GM23338 (cell line): ENCODE results near the gene ATP6V1A. TPM values are rescaled to one million over a fixed set of nuclear protein-coding genes. Genes with fewer than 3 reads are reported as not detected.

Experiments used
- ATAC-seq: fragments of 200-7000 bp; cut with Tn5 transposase; 3 replicates; pipeline ENCODE4 v1.9.1; 2020
- DNase-seq: peaks from one replicate; pipeline ENCODE4 v3.0.0-alpha.2; 2015; ENCODE audit warnings: low spot score
- H2AFZ ChIP-seq: fragments of 200-600 bp; sonication (generic); 2 replicates; pipeline ENCODE4 v1.8.0; 2016; ENCODE audit warnings: antibody characterized with exemption, mild to moderate bottlenecking, moderate library complexity
- H3F3A ChIP-seq: fragments of 200-600 bp; sonication (generic); replicated peaks from 2 replicates; pipeline ENCODE4 v1.8.0; 2017; ENCODE audit warnings: antibody characterized with exemption, mixed run types, low read depth
- H3K27ac ChIP-seq: fragments of 200-600 bp; sonication (generic); 2 replicates; pipeline ENCODE4 v1.6.1; 2016; ENCODE audit warnings: low read depth
- H3K27me3 ChIP-seq: fragments of 200-600 bp; sonication (generic); 2 replicates; pipeline ENCODE4 v1.8.0; 2016; ENCODE audit warnings: mild to moderate bottlenecking, mixed run types, moderate library complexity; ENCODE audit not compliant: insufficient read depth
- H3K36me3 ChIP-seq: fragments of 200-600 bp; sonication (generic); 2 replicates; pipeline ENCODE4 v1.8.0; 2016; ENCODE audit warnings: mild to moderate bottlenecking; ENCODE audit not compliant: insufficient read depth
- H3K4me1 ChIP-seq: fragments of 200-600 bp; sonication (generic); 2 replicates; pipeline ENCODE4 v1.8.0; 2016; ENCODE audit warnings: mild to moderate bottlenecking, moderate library complexity; ENCODE audit not compliant: insufficient read depth
- H3K4me2 ChIP-seq: fragments of 200-600 bp; sonication (generic); 2 replicates; pipeline ENCODE4 v1.7.1; 2017; ENCODE audit warnings: mixed run types
- H3K4me3 ChIP-seq: fragments of 200-600 bp; sonication (generic); 2 replicates; pipeline ENCODE4 v1.6.1; 2016; ENCODE audit warnings: mixed run types
- H3K79me2 ChIP-seq: fragments of 200-600 bp; sonication (generic); replicated peaks from 2 replicates; pipeline ENCODE4 v1.8.0; 2017; ENCODE audit warnings: mild to moderate bottlenecking; ENCODE audit not compliant: insufficient read depth
- H3K9me2 ChIP-seq: fragments of 200-600 bp; sonication (generic); 2 replicates; pipeline ENCODE4 v1.8.0; 2017; ENCODE audit not compliant: insufficient read depth
- H4K20me1 ChIP-seq: fragments of 200-600 bp; sonication (generic); replicated peaks from 2 replicates; pipeline ENCODE4 v1.8.0; 2017; ENCODE audit warnings: mild to moderate bottlenecking; ENCODE audit not compliant: insufficient read depth
- H3K27ac Mint-ChIP-seq: 2 replicates; pipeline ENCODE4 v1.8.0; 2020; ENCODE audit warnings: inconsistent platforms, mild to moderate bottlenecking, moderate library complexity, mixed read lengths
- H3K27me3 Mint-ChIP-seq: 3 replicates; pipeline ENCODE4 v1.8.0; 2022; ENCODE audit warnings: low read depth, mild to moderate bottlenecking, moderate library complexity, mixed read lengths, inconsistent platforms; ENCODE audit not compliant: insufficient read depth, poor library complexity
- H3K36me3 Mint-ChIP-seq: 3 replicates; pipeline ENCODE4 v1.8.0; 2021; ENCODE audit warnings: low read depth, mild to moderate bottlenecking, inconsistent platforms, moderate library complexity, mixed read lengths
- H3K4me1 Mint-ChIP-seq: 3 replicates; pipeline ENCODE4 v1.8.0; 2020; ENCODE audit warnings: mild to moderate bottlenecking, inconsistent platforms, mixed read lengths
- H3K4me3 Mint-ChIP-seq: 3 replicates; pipeline ENCODE4 v1.8.0; 2021; ENCODE audit warnings: moderate library complexity, mild to moderate bottlenecking, inconsistent platforms, mixed read lengths
- H3K9me3 Mint-ChIP-seq: 3 replicates; pipeline ENCODE4 v1.8.0; 2020; ENCODE audit warnings: moderate library complexity, mild to moderate bottlenecking, inconsistent platforms, mixed read lengths
- CREB1 ChIP-seq: fragments of 250-450 bp; sonication (Bioruptor Pico); IDR thresholded peaks from 2 replicates; pipeline ENCODE4 v1.5.0; 2020; ENCODE audit warnings: low read depth, mild to moderate bottlenecking, moderate library complexity
- CTCF ChIP-seq, 2 experiments: fragments of 200-600 bp in 1 of 2; sonication (generic) in 1 of 2; conservative IDR thresholded peaks; 2 replicates each; pipeline versions ENCODE4 v1.5.1 to v1.6.1; 2016 to 2017; ENCODE audit warnings: antibody characterized with exemption in 2 of 2, low read depth in 2 of 2, mild to moderate bottlenecking in 2 of 2, moderate library complexity in 1 of 2
- EZH2 ChIP-seq: fragments of 200-600 bp; sonication (generic); IDR thresholded peaks from one replicate; pipeline ENCODE4 v1.8.0; 2017; ENCODE audit warnings: antibody characterized with exemption, mild to moderate bottlenecking, low read depth; ENCODE audit not compliant: unreplicated experiment
- EZH2phosphoT487 ChIP-seq: fragments of 200-600 bp; sonication (generic); IDR thresholded peaks from one replicate; pipeline ENCODE4 v1.8.1; 2018; ENCODE audit warnings: antibody characterized with exemption; ENCODE audit not compliant: unreplicated experiment
- NANOG ChIP-seq: IDR thresholded peaks from 2 replicates; pipeline ENCODE4 v1.6.1; 2016; ENCODE audit warnings: antibody characterized with exemption, borderline replicate concordance
- POLR2AphosphoS5 ChIP-seq: IDR thresholded peaks from 2 replicates; pipeline ENCODE4 v1.6.1; 2016; ENCODE audit warnings: antibody characterized with exemption, low read depth
- ZNF114 ChIP-seq: fragments of 250-450 bp; sonication (Bioruptor Pico); IDR thresholded peaks from 2 replicates; pipeline ENCODE4 v1.5.0; 2020; ENCODE audit warnings: mild to moderate bottlenecking, moderate library complexity
- ZNF331 ChIP-seq: fragments of 250-450 bp; sonication (Bioruptor Pico); IDR thresholded peaks from 2 replicates; pipeline ENCODE4 v1.5.0; 2020; ENCODE audit warnings: low read depth, mild to moderate bottlenecking, moderate library complexity
- polyA plus RNA-seq: library from polyadenylated mRNA; unstranded; fragments of >200 nt; fragmentation: Nextera tagmentation; extraction: Ambion mirVana; gene quantifications from 2 replicates; pipeline ENCODE4 v1.2.1, GENCODE V29; 2016
- total RNA-seq: library from RNA; depleted of rRNA; stranded (reverse); fragments of >200 nt; shearing (Covaris generic); gene quantifications from 2 replicates; pipeline ENCODE4 v1.2.3, GENCODE V29; 2014
- TF ChIP-seq, protein P1 (sequence below): IDR thresholded peaks from one replicate; pipeline ENCODE4 v1.6.1; 2018; ENCODE audit warnings: antibody characterized with exemption; ENCODE audit not compliant: unreplicated experiment

Gene ATP6V1A
- total and polyA plus RNA-seq, 2 experiments from 2014 or later, result 38.0 to 87.3 TPM

GRCh38 chr3:113743006-113743630, 3.7 kb upstream of the ATP6V1A start:
- Mint-ChIP-seq H3K36me3 (peaks cover 14% of the 10 kb centered on the region), H3K9me3 (peaks cover 2% of the 10 kb centered on the region; the same call in 2 of the 3 replicates), H3K27ac (no peak overlapping the region), H3K27me3 (peaks cover 18% of the 10 kb centered on the region), H3K4me3 (peak overlapping the region; percentile 100), H3K4me1 (peaks cover 59% of the 10 kb centered on the region)
- Histone ChIP-seq H3K4me2 (peak overlapping the region; percentile 81), H2AFZ (no peak overlapping the region), H3K27ac (no peak overlapping the region), H3K27me3 (no peaks in the 10 kb centered on the region), H3K4me1 (peaks cover 31% of the 10 kb centered on the region), H3K36me3 (no peaks in the 10 kb centered on the region), H3K9me2 (no peaks in the 10 kb centered on the region), H3F3A (no peaks in the 10 kb centered on the region), H3K4me3 (peak overlapping the region; percentile 80), H4K20me1 (peaks cover 41% of the 10 kb centered on the region), H3K79me2 (peaks cover 81% of the 10 kb centered on the region)
- TF ChIP-seq EZH2phosphoT487 (no peak), POLR2AphosphoS5 (no peak), NANOG (no peak), CREB1 (CRISPR knock-in tag) (no peak), ZNF114 (CRISPR knock-in tag) (no peak), CTCF (conservative IDR thresholded peaks at IDR 0.05; ENCODE audit: low read depth in 2 of 2) (no peak)
- TF ChIP-seq, protein P1, sequence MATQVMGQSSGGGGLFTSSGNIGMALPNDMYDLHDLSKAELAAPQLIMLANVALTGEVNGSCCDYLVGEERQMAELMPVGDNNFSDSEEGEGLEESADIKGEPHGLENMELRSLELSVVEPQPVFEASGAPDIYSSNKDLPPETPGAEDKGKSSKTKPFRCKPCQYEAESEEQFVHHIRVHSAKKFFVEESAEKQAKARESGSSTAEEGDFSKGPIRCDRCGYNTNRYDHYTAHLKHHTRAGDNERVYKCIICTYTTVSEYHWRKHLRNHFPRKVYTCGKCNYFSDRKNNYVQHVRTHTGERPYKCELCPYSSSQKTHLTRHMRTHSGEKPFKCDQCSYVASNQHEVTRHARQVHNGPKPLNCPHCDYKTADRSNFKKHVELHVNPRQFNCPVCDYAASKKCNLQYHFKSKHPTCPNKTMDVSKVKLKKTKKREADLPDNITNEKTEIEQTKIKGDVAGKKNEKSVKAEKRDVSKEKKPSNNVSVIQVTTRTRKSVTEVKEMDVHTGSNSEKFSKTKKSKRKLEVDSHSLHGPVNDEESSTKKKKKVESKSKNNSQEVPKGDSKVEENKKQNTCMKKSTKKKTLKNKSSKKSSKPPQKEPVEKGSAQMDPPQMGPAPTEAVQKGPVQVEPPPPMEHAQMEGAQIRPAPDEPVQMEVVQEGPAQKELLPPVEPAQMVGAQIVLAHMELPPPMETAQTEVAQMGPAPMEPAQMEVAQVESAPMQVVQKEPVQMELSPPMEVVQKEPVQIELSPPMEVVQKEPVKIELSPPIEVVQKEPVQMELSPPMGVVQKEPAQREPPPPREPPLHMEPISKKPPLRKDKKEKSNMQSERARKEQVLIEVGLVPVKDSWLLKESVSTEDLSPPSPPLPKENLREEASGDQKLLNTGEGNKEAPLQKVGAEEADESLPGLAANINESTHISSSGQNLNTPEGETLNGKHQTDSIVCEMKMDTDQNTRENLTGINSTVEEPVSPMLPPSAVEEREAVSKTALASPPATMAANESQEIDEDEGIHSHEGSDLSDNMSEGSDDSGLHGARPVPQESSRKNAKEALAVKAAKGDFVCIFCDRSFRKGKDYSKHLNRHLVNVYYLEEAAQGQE, result no peak
- ATAC-seq (no peak), DNase-seq (no peak)

DNA sequence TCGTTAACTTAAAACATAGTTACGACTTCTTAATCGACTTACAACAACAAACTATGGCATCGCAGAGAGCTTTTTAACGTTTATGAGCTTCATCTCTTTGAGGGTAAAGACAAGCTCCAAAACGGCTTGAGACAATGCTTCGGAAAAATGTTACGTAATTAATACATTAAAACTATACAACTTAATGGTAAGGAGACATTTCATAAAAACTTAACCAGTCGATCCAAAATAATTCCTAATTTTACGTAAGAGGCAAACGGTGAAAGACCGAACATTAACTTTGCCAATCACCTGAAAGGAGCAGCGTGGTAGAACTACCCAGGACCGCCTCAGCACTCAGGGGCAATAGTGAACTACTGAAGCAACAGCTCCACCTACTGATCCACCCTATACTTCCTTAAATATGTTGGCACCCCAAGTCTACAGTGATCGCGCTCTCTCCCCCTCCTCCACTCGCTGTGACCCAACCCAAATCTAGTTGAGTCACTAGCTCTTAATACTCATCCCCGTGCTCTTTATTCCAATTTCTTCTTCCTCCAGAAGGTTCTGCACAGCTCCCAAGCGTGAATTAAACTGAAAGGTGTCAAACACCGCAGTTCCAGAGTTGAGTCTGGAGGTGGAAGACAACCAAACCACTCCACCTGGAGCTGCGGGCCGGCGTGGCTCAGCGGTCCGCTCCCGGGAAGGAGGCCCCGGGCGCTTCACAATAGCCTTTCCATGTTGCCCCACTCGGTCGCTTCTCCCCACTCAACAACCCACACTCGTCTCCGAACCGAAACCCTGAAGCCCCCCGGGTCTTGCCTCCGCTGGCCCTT, 1.7 kb upstream of the ATP6V1A start:
- Histone ChIP-seq H2AFZ (no peak overlapping the region), H3K4me3 (peak overlapping the region; percentile 80), H3K4me2 (peak overlapping the region; percentile 81), H3K79me2 (peaks cover 81% of the 10 kb centered on the region), H3K27me3 (no peaks in the 10 kb centered on the region), H4K20me1 (peaks cover 41% of the 10 kb centered on the region), H3K4me1 (peaks cover 28% of the 10 kb centered on the region), H3K9me2 (no peaks in the 10 kb centered on the region), H3F3A (no peaks in the 10 kb centered on the region), H3K36me3 (no peaks in the 10 kb centered on the region), H3K27ac (peak overlapping the region; percentile 100)
- H3K4me1 Mint-ChIP-seq, result peaks cover 48% of the 10 kb centered on the region
- DNase-seq (peak; percentile 93), ATAC-seq (peak; percentile 78)
- peaks cover 14% of the 10 kb centered on the region for H3K36me3 Mint-ChIP-seq
- peaks cover 2% of the 10 kb centered on the region; the same call in 2 of the 3 replicates for H3K9me3 Mint-ChIP-seq
- peaks cover 18% of the 10 kb centered on the region for H3K27me3 Mint-ChIP-seq
- H3K27ac Mint-ChIP-seq, result peak overlapping the region; percentile 100
- H3K4me3 Mint-ChIP-seq, result peak overlapping the region; percentile 100
- TF ChIP-seq NANOG (no peak), EZH2 (no peak), ZNF331 (no peak), CTCF (conservative IDR thresholded peaks at IDR 0.05; ENCODE audit: low read depth in 2 of 2) (peak; percentile 60 to 84), POLR2AphosphoS5 (0 out of 2 replicates have a peak, but pooled peaks have one; percentile 17)
- TF ChIP-seq, protein P1, result no peak
